ENCODE data around the gene LSG1.

DNA sequence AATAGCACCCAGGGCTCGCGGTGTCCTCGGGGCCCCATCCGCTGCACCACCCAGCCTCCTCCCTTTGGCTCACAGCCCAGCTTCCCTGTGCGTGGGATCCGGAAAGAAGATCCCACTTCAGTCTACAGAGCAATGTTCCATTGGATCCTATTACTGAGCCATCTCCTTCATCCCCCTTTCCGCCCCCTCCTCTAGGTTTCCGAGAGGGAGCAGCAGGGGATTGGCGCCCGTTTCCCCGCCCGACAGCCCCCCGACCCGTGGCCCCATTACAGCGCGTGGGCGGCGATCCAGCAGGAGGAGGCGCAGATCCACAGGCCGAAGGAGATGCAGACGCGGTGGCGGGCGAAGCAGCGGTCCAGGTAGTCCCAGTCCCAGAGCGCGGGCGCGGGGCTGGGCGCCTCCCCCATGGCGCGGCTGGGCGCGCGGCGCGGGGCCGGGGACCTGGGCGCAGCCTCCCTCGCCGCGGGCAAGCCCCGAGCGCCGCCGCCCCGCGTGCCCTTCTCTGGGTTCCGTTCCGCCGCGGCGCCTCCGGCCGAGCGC, 39.1 kb downstream of the LSG1 start:
- TF ChIP-seq POLR2AphosphoS5 (IDR thresholded peaks at IDR 0.05; ENCODE audit: low read depth, low read length) (no peak), TAF1 (IDR thresholded peaks at IDR 0.05; ENCODE audit: borderline replicate concordance, insufficient read depth, low read length) (no peak)
- TF ChIP-seq, protein P1, sequence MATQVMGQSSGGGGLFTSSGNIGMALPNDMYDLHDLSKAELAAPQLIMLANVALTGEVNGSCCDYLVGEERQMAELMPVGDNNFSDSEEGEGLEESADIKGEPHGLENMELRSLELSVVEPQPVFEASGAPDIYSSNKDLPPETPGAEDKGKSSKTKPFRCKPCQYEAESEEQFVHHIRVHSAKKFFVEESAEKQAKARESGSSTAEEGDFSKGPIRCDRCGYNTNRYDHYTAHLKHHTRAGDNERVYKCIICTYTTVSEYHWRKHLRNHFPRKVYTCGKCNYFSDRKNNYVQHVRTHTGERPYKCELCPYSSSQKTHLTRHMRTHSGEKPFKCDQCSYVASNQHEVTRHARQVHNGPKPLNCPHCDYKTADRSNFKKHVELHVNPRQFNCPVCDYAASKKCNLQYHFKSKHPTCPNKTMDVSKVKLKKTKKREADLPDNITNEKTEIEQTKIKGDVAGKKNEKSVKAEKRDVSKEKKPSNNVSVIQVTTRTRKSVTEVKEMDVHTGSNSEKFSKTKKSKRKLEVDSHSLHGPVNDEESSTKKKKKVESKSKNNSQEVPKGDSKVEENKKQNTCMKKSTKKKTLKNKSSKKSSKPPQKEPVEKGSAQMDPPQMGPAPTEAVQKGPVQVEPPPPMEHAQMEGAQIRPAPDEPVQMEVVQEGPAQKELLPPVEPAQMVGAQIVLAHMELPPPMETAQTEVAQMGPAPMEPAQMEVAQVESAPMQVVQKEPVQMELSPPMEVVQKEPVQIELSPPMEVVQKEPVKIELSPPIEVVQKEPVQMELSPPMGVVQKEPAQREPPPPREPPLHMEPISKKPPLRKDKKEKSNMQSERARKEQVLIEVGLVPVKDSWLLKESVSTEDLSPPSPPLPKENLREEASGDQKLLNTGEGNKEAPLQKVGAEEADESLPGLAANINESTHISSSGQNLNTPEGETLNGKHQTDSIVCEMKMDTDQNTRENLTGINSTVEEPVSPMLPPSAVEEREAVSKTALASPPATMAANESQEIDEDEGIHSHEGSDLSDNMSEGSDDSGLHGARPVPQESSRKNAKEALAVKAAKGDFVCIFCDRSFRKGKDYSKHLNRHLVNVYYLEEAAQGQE (IDR thresholded peaks at IDR 0.05; ENCODE audit: insufficient read depth in 1 of 2, low read depth in 2 of 2, low read length in 2 of 2): no peak

Data from PFSK-1 (cell line).